Adrenal gland (tissue), 12 donors: ENCODE data around the gene TST. TPM values are rescaled to one million over a fixed set of nuclear protein-coding genes. Genes with fewer than 3 reads are reported as not detected.

Source experiments
- DNase-seq, 7 donors: peaks; one replicate each; pipeline ENCODE4 v3.0.0-alpha.2; 2019 to 2020
- H3K27ac ChIP-seq, 5 donors: fragments of 200-600 bp; sonication (generic) in 4 of 5; 1 replicate in 3 of 5; 2 replicates in 2 of 5; pipeline versions ENCODE4 v1.5.1 to v1.8.0; 2016 to 2020; ENCODE audit warnings: mild to moderate bottlenecking in 1 of 5
- H3K27me3 ChIP-seq: fragments of 200-600 bp; 2 replicates; pipeline ENCODE4 v1.8.0; 2021
- H3K36me3 ChIP-seq, 2 donors: fragments of 200-600 bp; replicated peaks in 1 of 2; 1 replicate in 1 of 2; 2 replicates in 1 of 2; pipeline versions ENCODE4 v1.5.1 to v1.8.0; 2018 to 2022
- H3K4me1 ChIP-seq, 2 donors: fragments of 200-600 bp; replicated peaks in 1 of 2; 1 replicate in 1 of 2; 2 replicates in 1 of 2; pipeline versions ENCODE4 v1.5.1 to v1.8.0; 2018 to 2021
- H3K4me3 ChIP-seq, 4 donors: fragments of 200-600 bp; sonication (generic) in 3 of 4; one replicate each; pipeline ENCODE4 v1.5.1; 2016 to 2018
- H3K9me3 ChIP-seq, 3 donors: fragments of 200-600 bp; sonication (generic) in 1 of 3; replicated peaks in 1 of 3; 1 replicate in 2 of 3; 2 replicates in 1 of 3; pipeline versions ENCODE4 v1.5.1 to v1.8.0; 2016 to 2021
- CTCF ChIP-seq, 6 experiments: fragments of 450-650 bp in 4 of 6; fragments of 200-600 bp in 2 of 6; sonication (generic) in 1 of 6; IDR thresholded peaks; 1 replicate in 5 of 6; 2 replicates in 1 of 6; pipeline versions ENCODE4 v1.5.1 to v1.8.0; 2016 to 2021; ENCODE audit warnings: antibody characterized with exemption in 6 of 6, mild to moderate bottlenecking in 2 of 6, moderate library complexity in 1 of 6
- POLR2A ChIP-seq, 2 donors: fragments of 450-650 bp; IDR thresholded peaks; one replicate each; pipeline ENCODE4 v1.6.1; 2017; ENCODE audit warnings: antibody characterized with exemption in 2 of 2, mild to moderate bottlenecking in 2 of 2, moderate library complexity in 1 of 2
- WGBS, 4 donors: extraction: QIAGEN DNeasy Blood & Tissue Kit in 2 of 4; methylation state at CpG; one replicate each; pipeline versions ENCODE4 v1.1.5 to v1.1.7; 2013 to 2017; 5-methylcytosine and 5-hydroxymethylcytosine counted together
- intact Hi-C, 2 donors: fragments of 100-400 bp; cut with DNase I; formaldehyde crosslinking; loops; one replicate each; pipeline versions ENCODE4 v1.14.1 to v1.15.0; 2022 to 2023
- polyA plus RNA-seq, 3 donors: library from polyadenylated mRNA; stranded (reverse); fragments of 200-250 nt in 2 of 3; fragments of 350-450 nt in 1 of 3; fragmentation: Illumina TruSeq in 1 of 3; extraction: RNeasy Lipid Tissue Mini Kit (QIAGEN cat#74804) in 1 of 3; gene quantifications; one replicate each; pipeline ENCODE4 v1.2.3, GENCODE V29; 2013 to 2014
- total RNA-seq, 9 donors: library from RNA; depleted of rRNA in 4 of 9; stranded (reverse); fragments of >200 nt in 4 of 9; fragments of 120-200 nt in 1 of 9; fragmentation: NEBNext Ultra II Directional in 1 of 9; extraction: Animal tissue kit (Norgen Biotek cat#: 25700) in 1 of 9; gene quantifications; one replicate each; pipeline versions ENCODE4 v1.1.0 to v1.2.4, GENCODE V29; 2013 to 2023
- donor health status: healthy with polysubstance abuse.
- donor health status: Bipolar disorder and iron deficiency.
- donor health status: DM: yes; HTN: yes; CAD: no.
- donor health status: DM: no; HTN: no; CAD: no.
- donor health status: DM: no; HTN: no; CAD: no.
- donor health status: DM: yes; HTN: yes; CAD: no.

The TST gene
- total and polyA plus RNA-seq, 12 donors = 49.7 to 484 (median 195) TPM

GRCh38 chr22:37016134-37016910 lies 2.9 kb downstream of the TST start:
- WGBS, 4 donors = 76 to 84% (median 79%) methylated on average over 14 of the region's 14 CpGs
- H3K9me3 ChIP-seq = no peaks in the 10 kb centered on the region
- peaks cover 0 to 7% of the 10 kb centered on the region in 2 donors for H3K36me3 ChIP-seq
- H3K27me3 ChIP-seq = no peaks in the 10 kb centered on the region
- DNase-seq = peak in 3 of 7 donors; percentile 40 to 60 (median 47)
- intact Hi-C loops = no loop called here
- H3K4me3 ChIP-seq = no peak overlapping the region
- peaks cover 49 to 63% of the 10 kb centered on the region in 2 donors for H3K4me1 ChIP-seq
- H3K27ac ChIP-seq = peak overlapping the region in 4 of 5 donors; percentile 15 to 88 (median 47)
- TF ChIP-seq POLR2A (IDR thresholded peaks at IDR 0.05) (peak in 1 of 2 donors; percentile 12), CTCF (IDR thresholded peaks at IDR 0.05) (no peak)

GRCh38 chr22:37015587-37015878 lies 3.7 kb downstream of the TST start:
- no peaks in the 10 kb centered on the region for H3K9me3 ChIP-seq
- intact Hi-C loops = no loop called here
- peaks cover 0 to 7% of the 10 kb centered on the region in 2 donors for H3K36me3 ChIP-seq
- TF ChIP-seq POLR2A (IDR thresholded peaks at IDR 0.05) (no peak), CTCF (IDR thresholded peaks at IDR 0.05) (no peak)
- H3K27ac ChIP-seq = peak overlapping the region in 2 of 5 donors; percentile 40 to 46
- H3K4me1 ChIP-seq = peaks cover 41 to 55% of the 10 kb centered on the region in 2 donors
- H3K27me3 ChIP-seq = no peaks in the 10 kb centered on the region
- WGBS, 4 donors = 91 to 100% (median 92%) methylated on average over 2 to 4 of the region's 4 CpGs
- no peak overlapping the region for H3K4me3 ChIP-seq
- DNase-seq = peak in 1 of 7 donors; percentile 13

- Histone ChIP-seq H3K4me3 (no peak overlapping the region), H3K4me1 (peaks cover 37 to 51% of the 10 kb centered on the region in 2 donors), H3K27me3 (no peaks in the 10 kb centered on the region), H3K27ac (peak overlapping the region in 3 of 5 donors; percentile 26 to 57 (median 46)), H3K36me3 (peaks cover 0 to 7% of the 10 kb centered on the region in 2 donors), H3K9me3 (no peaks in the 10 kb centered on the region)
- 58 to 66% (median 59%) methylated on average over 10 to 12 of the region's 12 CpGs for WGBS, 4 donors
- intact Hi-C loops = no loop called here
- TF ChIP-seq CTCF (IDR thresholded peaks at IDR 0.05) (no peak), POLR2A (IDR thresholded peaks at IDR 0.05) (no peak)
- peak in 5 of 7 donors; percentile 39 to 59 (median 47) for DNase-seq
Measured at GRCh38 chr22:37014835-37015586, 4.2 kb downstream of the TST start.

GRCh38 chr22:37014415-37014806 lies 4.8 kb downstream of the TST start:
- Histone ChIP-seq H3K27me3 (no peaks in the 10 kb centered on the region), H3K36me3 (peaks cover 0 to 7% of the 10 kb centered on the region in 2 donors), H3K4me3 (no peak overlapping the region), H3K9me3 (no peaks in the 10 kb centered on the region), H3K4me1 (peaks cover 37 to 51% of the 10 kb centered on the region in 2 donors), H3K27ac (peak overlapping the region in 2 of 5 donors; percentile 26 to 57)
- no peak for DNase-seq
- TF ChIP-seq POLR2A (IDR thresholded peaks at IDR 0.05) (no peak), CTCF (IDR thresholded peaks at IDR 0.05) (no peak)
- 74 to 82% (median 80%) methylated on average over 4 of the region's 4 CpGs for WGBS, 4 donors
- intact Hi-C loops = no loop called here
